K562 (cell line): ENCODE data around the gene POMT1. TPM values are rescaled to one million over a fixed set of nuclear protein-coding genes. Genes with fewer than 3 reads are reported as not detected.

Source experiments
- ATAC-seq: fragments of 200-7000 bp; cut with Tn5 transposase; 3 replicates; pipeline ENCODE4 v1.9.1; 2020; ENCODE audit warnings: moderate library complexity
- BruUV-seq: library from RNA; stranded (reverse); fragments of 400-500 nt; replicated peaks from 2 replicates; lab custom pipeline; 2021; lab: Mats Ljungman, UMichigan
- CTCF ChIA-PET: fragments of 300-600 bp; formaldehyde crosslinking; extraction: SDS; loops from one replicate; lab custom pipeline; 2021; ENCODE audit warnings: low intra/inter-chr PET ratio; lab: Yijun Ruan, JAX
- POLR2A ChIA-PET: fragments of 300-600, 350-650 bp; sonication (Branson Sonifier 250); formaldehyde crosslinking; extraction: SDS; loops from one replicate; lab custom pipeline; 2021; ENCODE audit warnings: antibody characterized with exemption, inconsistent platforms; lab: Yijun Ruan, JAX
- DNase-seq, 4 experiments: peaks; one replicate each; pipeline versions ENCODE4 v3.0.0 to v3.0.0-alpha.2; 2011 to 2018; ENCODE audit warnings: low spot score in 3 of 4, mixed read lengths in 3 of 4; ENCODE audit errors: extremely low read depth in 1 of 4
- FAIRE-seq: peaks from 2 replicates; lab custom pipeline; 2011; peaks lifted over from hg19 to GRCh38; lab: Jason Lieb, UNC
- H2AFZ ChIP-seq: 2 replicates; pipeline ENCODE4 v1.6.0; 2011; ENCODE audit warnings: low read depth, low read length, control low read depth, inconsistent platforms
- H3K27ac ChIP-seq: fragments of 200-600 bp; 3 replicates; pipeline ENCODE4 v1.8.0; 2011; ENCODE audit warnings: low read depth, mild to moderate bottlenecking, control low read depth, inconsistent platforms, low read length, moderate library complexity, mixed read lengths; ENCODE audit errors: extremely low read depth
- H3K27me3 ChIP-seq, 2 experiments: fragments of 300-600 bp in 1 of 2; 2 replicates in 1 of 2; 3 replicates in 1 of 2; pipeline versions ENCODE4 v1.6.0 to v1.8.0; 2011; ENCODE audit warnings: inconsistent platforms in 2 of 2, low read length in 2 of 2, mild to moderate bottlenecking in 1 of 2, mixed read lengths in 1 of 2, moderate library complexity in 1 of 2; ENCODE audit not compliant: control insufficient read depth in 2 of 2, insufficient read depth in 2 of 2
- H3K36me3 ChIP-seq: fragments of 300-600 bp; 3 replicates; pipeline ENCODE4 v1.8.0; 2011; ENCODE audit warnings: mild to moderate bottlenecking, low read length, inconsistent platforms; ENCODE audit not compliant: control insufficient read depth, insufficient read depth
- H3K4me1 ChIP-seq, 2 experiments: fragments of 200-600 bp in 1 of 2; replicated peaks in 1 of 2; 2 replicates in 1 of 2; 3 replicates in 1 of 2; pipeline versions ENCODE4 v1.5.1 to v1.8.0; 2011; ENCODE audit warnings: inconsistent platforms in 2 of 2, low read length in 2 of 2, mild to moderate bottlenecking in 1 of 2, mixed read lengths in 1 of 2, moderate library complexity in 1 of 2; ENCODE audit not compliant: control insufficient read depth in 2 of 2, insufficient read depth in 2 of 2
- H3K4me2 ChIP-seq: 2 replicates; pipeline ENCODE4 v1.6.1; 2011; ENCODE audit warnings: low read length, control low read depth, inconsistent platforms, mixed read lengths; ENCODE audit not compliant: insufficient read depth
- H3K4me3 ChIP-seq: fragments of 200-600 bp; sonication (generic), shearing (Covaris generic); 2 replicates; pipeline ENCODE4 v1.5.1; 2016; ENCODE audit warnings: control low read depth, inconsistent platforms
- H3K79me2 ChIP-seq: fragments of 200-600 bp; 3 replicates; pipeline ENCODE4 v1.8.0; 2011; ENCODE audit warnings: low read length, inconsistent platforms; ENCODE audit not compliant: control insufficient read depth, insufficient read depth
- H3K9ac ChIP-seq, 2 experiments: 2 replicates each; pipeline versions ENCODE4 v1.6.0 to v1.6.1; 2011; ENCODE audit warnings: low read depth in 2 of 2, low read length in 2 of 2, control low read depth in 1 of 2, inconsistent platforms in 1 of 2, mild to moderate bottlenecking in 1 of 2, mixed read lengths in 1 of 2; ENCODE audit not compliant: insufficient read depth in 1 of 2
- H3K9me1 ChIP-seq: one replicate; pipeline ENCODE4 v1.6.0; 2011; ENCODE audit warnings: inconsistent platforms, mild to moderate bottlenecking, low read length, moderate library complexity; ENCODE audit not compliant: control insufficient read depth, insufficient read depth
- H3K9me3 ChIP-seq: replicated peaks from 2 replicates; pipeline ENCODE4 v1.5.1; 2011; ENCODE audit warnings: low read depth, low read length, inconsistent platforms; ENCODE audit not compliant: control insufficient read depth, insufficient read depth
- H4K20me1 ChIP-seq: replicated peaks from 2 replicates; pipeline ENCODE4 v1.6.1; 2011; ENCODE audit warnings: low read length, inconsistent platforms, mixed read lengths; ENCODE audit not compliant: control insufficient read depth, insufficient read depth
- AFF1 ChIP-seq, 2 experiments: fragments of 450-650 bp; IDR thresholded peaks; 2 replicates each; pipeline ENCODE4 v1.6.1; 2018; ENCODE audit warnings: mild to moderate bottlenecking in 2 of 2, low read depth in 1 of 2; ENCODE audit not compliant: partially characterized antibody in 2 of 2
- DIDO1 ChIP-seq: fragments of 450-650 bp; IDR thresholded peaks from 2 replicates; pipeline ENCODE4 v1.6.1; 2016; ENCODE audit warnings: low read depth, missing biosample characterization, missing genetic modification characterization
- E4F1 ChIP-seq: fragments of 250-450 bp; sonication (Bioruptor Pico); IDR thresholded peaks from 2 replicates; pipeline ENCODE4 v1.5.0; 2021; ENCODE audit warnings: mild to moderate bottlenecking, borderline replicate concordance
- NFXL1 ChIP-seq: fragments of 450-650 bp; formaldehyde crosslinking; IDR thresholded peaks from 2 replicates; pipeline ENCODE4 v1.4.0; 2021; ENCODE audit warnings: mild to moderate bottlenecking
- PCBP2 ChIP-seq: fragments of 200-400 bp; formaldehyde crosslinking; IDR thresholded peaks from 2 replicates; pipeline ENCODE4 v1.6.1; 2018; ENCODE audit warnings: low read length, low read depth, mild to moderate bottlenecking, moderate library complexity; ENCODE audit not compliant: poor library complexity, severe bottlenecking
- POLR2G ChIP-seq: fragments of 200-400 bp; formaldehyde crosslinking; IDR thresholded peaks from 2 replicates; pipeline ENCODE4 v1.6.1; 2017; ENCODE audit warnings: low read depth, mild to moderate bottlenecking, antibody characterized with exemption, low read length, moderate library complexity
- RAD51 ChIP-seq: fragments of 450-650 bp; IDR thresholded peaks from 2 replicates; pipeline ENCODE4 v1.7.1; 2016; ENCODE audit warnings: low read depth, mild to moderate bottlenecking, borderline replicate concordance
- TCF3 ChIP-seq: sonication (generic); formaldehyde crosslinking; IDR thresholded peaks from 2 replicates; pipeline ENCODE4 v1.4.0; 2020; ENCODE audit warnings: mild to moderate bottlenecking, missing genetic modification reagents
- TRIM24 ChIP-seq, 2 experiments: fragments of 450-650 bp; IDR thresholded peaks; 2 replicates each; pipeline ENCODE4 v1.6.1; 2016
- ZNF239 ChIP-seq: fragments of 250-450 bp; sonication (Bioruptor Pico); IDR thresholded peaks from 2 replicates; pipeline ENCODE4 v1.4.0; 2020; ENCODE audit warnings: mild to moderate bottlenecking
- ZNF347 ChIP-seq: fragments of 450-650 bp; formaldehyde crosslinking; IDR thresholded peaks from 2 replicates; pipeline ENCODE4 v1.4.0; 2020; ENCODE audit warnings: low read depth, mild to moderate bottlenecking, moderate library complexity
- ZNF398 ChIP-seq: fragments of 250-450 bp; sonication (Bioruptor Pico); IDR thresholded peaks from 2 replicates; pipeline ENCODE4 v1.8.0; 2021; ENCODE audit warnings: moderate library complexity, mild to moderate bottlenecking, inconsistent platforms
- WGBS: fragments of 100-300 bp; shearing (Covaris generic); methylation state at CpG from one replicate; pipeline ENCODE4 v1.1.6; 2016; ENCODE audit warnings: low coverage, mixed read lengths; ENCODE audit not compliant: insufficient coverage; ENCODE audit errors: missing lambda C conversion rate; 5-methylcytosine and 5-hydroxymethylcytosine counted together
- in situ Hi-C: fragments of 300-500 bp; cut with MboI; formaldehyde crosslinking; loops from 4 replicates; pipeline ENCODE4 v1.15.0; 2018; ENCODE audit warnings: inconsistent platforms, mixed read lengths
- intact Hi-C: fragments of 100-400 bp; cut with micrococcal nuclease; formaldehyde crosslinking; loops from 2 replicates; pipeline ENCODE4 v1.14.2; 2022
- polyA plus RNA-seq, 8 experiments: library from polyadenylated mRNA; depleted of rRNA in 4 of 8; stranded (reverse) in 5 of 8; unstranded in 3 of 8; fragments of >200 nt; fragmentation: Nextera tagmentation in 2 of 8; fragmentation: Illumina TruSeq in 1 of 8; extraction: Ambion mirVana in 2 of 8; extraction: Trizol in 1 of 8; gene quantifications; 2 replicates each; pipeline versions ENCODE4 v1.2.1 to v1.2.3, GENCODE V29; 2011 to 2014; ENCODE audit warnings: inconsistent platforms in 1 of 8, missing spikeins in 1 of 8
- total RNA-seq, 7 experiments: library from RNA; depleted of rRNA in 6 of 7; stranded (reverse); fragments of >200 nt in 6 of 7; fragmentation: Illumina TruSeq in 2 of 7; extraction: Trizol in 2 of 7; gene quantifications; 2 replicates each; pipeline versions ENCODE4 v1.2.1 to v1.2.3, GENCODE V29; 2011 to 2021; ENCODE audit warnings: low replicate concordance in 1 of 7

Gene POMT1
- total and polyA plus RNA-seq, 9 of the 15 experiments (the other 6 are each of a cell fraction or from before 2014, with no cell fraction given) = 1.8 to 23.5 (median 14.6) TPM

GRCh38 chr9:131562032-131562959 is 59.6 kb downstream of the POMT1 start:
- BruUV-seq = no TSS peak
- Histone ChIP-seq H3K27ac (no peak overlapping the region), H3K4me2 (no peak overlapping the region), H4K20me1 (no peaks in the 10 kb centered on the region), H3K79me2 (no peaks in the 10 kb centered on the region), H3K27me3 (no peaks in the 10 kb centered on the region; a peak in 1 of 5 replicates), H3K9me1 (no peaks in the 10 kb centered on the region), H3K9me3 (no peaks in the 10 kb centered on the region), H3K4me3 (no peak overlapping the region), H3K9ac (no peak overlapping the region), H3K36me3 (no peaks in the 10 kb centered on the region), H2AFZ (no peak overlapping the region), H3K4me1 (peaks cover 0 to 7% of the 10 kb centered on the region in 2 experiments; a peak in 1 of 5 replicates)
- intact Hi-C loops = no loop called here
- ATAC-seq (no peak), DNase-seq (peak in 1 of 4 experiments; percentile 5), FAIRE-seq (no peak)
- in situ Hi-C loops = no loop called here
- ChIA-PET POLR2A (no interaction called here), CTCF (no interaction called here)
- no peak for TF ChIP-seq DIDO1 (tag)
- no peak for TF ChIP-seq ZNF239 (CRISPR knock-in tag)
- 0 out of 4 replicates have a peak, but pooled peaks of 1 of the 2 experiments have one; percentile 24 for TF ChIP-seq TRIM24 (IDR thresholded peaks at IDR 0.05)
- TF ChIP-seq PCBP2 = no peak
- TF ChIP-seq TCF3 = no peak
- TF ChIP-seq AFF1 (IDR thresholded peaks at IDR 0.05; ENCODE audit: low read depth in 1 of 2, partially characterized antibody in 2 of 2) = peak in 1 of 2 experiments; percentile 100
- TF ChIP-seq ZNF398 = no peak
- TF ChIP-seq POLR2G = no peak
- TF ChIP-seq NFXL1 (CRISPR knock-in tag) = no peak
- TF ChIP-seq RAD51 = no peak
- no peak for TF ChIP-seq E4F1 (CRISPR knock-in tag)
- TF ChIP-seq ZNF347 (CRISPR knock-in tag) = no peak
- 2% methylated on average over 7 of the region's 9 CpGs for WGBS
